ENCODE data around the gene PLG.
A peak's percentile ranks its signal among the peaks of the same experiment; 100 is the strongest.

PLG gene

GRCh38 chr6:160714731-160715316 is 12.8 kb downstream of the PLG start:
- Histone ChIP-seq H3K79me2 (ENCODE audit: insufficient read depth, low read length) (no peaks in the 10 kb centered on the region), H3K27ac (ENCODE audit: low read depth, low read length) (no peak overlapping the region), H3K36me3 (ENCODE audit: low read length) (no peaks in the 10 kb centered on the region), H3K9me3 (ENCODE audit: insufficient read depth, low read length) (no peaks in the 10 kb centered on the region), H3K27me3 (ENCODE audit: low read length) (no peaks in the 10 kb centered on the region), H2AFZ (ENCODE audit: low read depth, low read length, severe bottlenecking) (no peak overlapping the region), H3K9me2 (replicated peaks; ENCODE audit: insufficient read depth, low read length) (no peaks in the 10 kb centered on the region), H3K9ac (ENCODE audit: low read length) (no peak overlapping the region), H4K20me1 (ENCODE audit: low read depth, low read length) (no peaks in the 10 kb centered on the region), H3K4me3 (ENCODE audit: insufficient read depth, low read length, poor library complexity, severe bottlenecking) (no peak overlapping the region), H3F3A (ENCODE audit: insufficient read depth) (no peaks in the 10 kb centered on the region), H3K4me2 (ENCODE audit: low read depth, low read length, poor library complexity, severe bottlenecking) (no peak overlapping the region)
- TF ChIP-seq EZH2phosphoT487 (conservative IDR thresholded peaks at IDR 0.05; ENCODE audit: low read length) (no peak), CTCF (IDR thresholded peaks at IDR 0.05; ENCODE audit: insufficient read depth, low read length, poor library complexity, severe bottlenecking) (no peak)

- Histone ChIP-seq H3F3A (ENCODE audit: insufficient read depth) (no peaks in the 10 kb centered on the region), H3K79me2 (ENCODE audit: insufficient read depth, low read length) (no peaks in the 10 kb centered on the region), H2AFZ (ENCODE audit: low read depth, low read length, severe bottlenecking) (no peak overlapping the region), H3K9me3 (ENCODE audit: insufficient read depth, low read length) (no peaks in the 10 kb centered on the region), H3K9me2 (replicated peaks; ENCODE audit: insufficient read depth, low read length) (no peaks in the 10 kb centered on the region), H3K36me3 (ENCODE audit: low read length) (no peaks in the 10 kb centered on the region), H3K4me2 (ENCODE audit: low read depth, low read length, poor library complexity, severe bottlenecking) (no peak overlapping the region), H3K4me3 (ENCODE audit: insufficient read depth, low read length, poor library complexity, severe bottlenecking) (no peak overlapping the region), H3K27me3 (ENCODE audit: low read length) (no peaks in the 10 kb centered on the region), H4K20me1 (ENCODE audit: low read depth, low read length) (no peaks in the 10 kb centered on the region), H3K9ac (ENCODE audit: low read length) (no peak overlapping the region), H3K27ac (ENCODE audit: low read depth, low read length) (no peak overlapping the region)
- TF ChIP-seq CTCF (IDR thresholded peaks at IDR 0.05; ENCODE audit: insufficient read depth, low read length, poor library complexity, severe bottlenecking) = peak; percentile 39
- TF ChIP-seq EZH2phosphoT487 (conservative IDR thresholded peaks at IDR 0.05; ENCODE audit: low read length) = no peak
Observed at GRCh38 chr6:160730911-160731310, 28.9 kb downstream of the PLG start.

GRCh38 chr6:160733050-160733646 is 31.1 kb downstream of the PLG start:
- no peaks in the 10 kb centered on the region for H3K79me2 ChIP-seq (ENCODE audit: insufficient read depth, low read length)
- H3K36me3 ChIP-seq (ENCODE audit: low read length) = no peaks in the 10 kb centered on the region
- no peak overlapping the region for H3K4me2 ChIP-seq (ENCODE audit: low read depth, low read length, poor library complexity, severe bottlenecking)
- no peaks in the 10 kb centered on the region for H4K20me1 ChIP-seq (ENCODE audit: low read depth, low read length)
- H3F3A ChIP-seq (ENCODE audit: insufficient read depth) = no peaks in the 10 kb centered on the region
- no peaks in the 10 kb centered on the region for H3K9me2 ChIP-seq (replicated peaks; ENCODE audit: insufficient read depth, low read length)
- H3K9ac ChIP-seq (ENCODE audit: low read length) = no peak overlapping the region
- no peaks in the 10 kb centered on the region for H3K9me3 ChIP-seq (ENCODE audit: insufficient read depth, low read length)
- no peak overlapping the region for H2AFZ ChIP-seq (ENCODE audit: low read depth, low read length, severe bottlenecking)
- no peak overlapping the region for H3K4me3 ChIP-seq (ENCODE audit: insufficient read depth, low read length, poor library complexity, severe bottlenecking)
- TF ChIP-seq EZH2phosphoT487 (conservative IDR thresholded peaks at IDR 0.05; ENCODE audit: low read length) (no peak), CTCF (IDR thresholded peaks at IDR 0.05; ENCODE audit: insufficient read depth, low read length, poor library complexity, severe bottlenecking) (peak; percentile 77)
- H3K27ac ChIP-seq (ENCODE audit: low read depth, low read length) = no peak overlapping the region
- no peaks in the 10 kb centered on the region for H3K27me3 ChIP-seq (ENCODE audit: low read length)
